MCF 10A (cell line): ENCODE results near the gene CYP1B1. TPM values are rescaled to one million over a fixed set of nuclear protein-coding genes. Genes with fewer than 3 reads are reported as not detected.

ENCODE experiments used
- BruUV-seq: library from RNA; stranded (reverse); fragments of 400-500 nt; replicated peaks from 2 replicates; lab custom pipeline; 2021; lab: Mats Ljungman, UMichigan
- CTCF ChIA-PET: fragments of 300-600 bp; sonication (Branson Sonifier 250); formaldehyde crosslinking; extraction: SDS; loops from one replicate; lab custom pipeline; 2021; ENCODE audit warnings: antibody characterized with exemption, inconsistent platforms; lab: Yijun Ruan, JAX
- POLR2A ChIA-PET: fragments of 300-600, 350-650 bp; sonication (Branson Sonifier 250); formaldehyde crosslinking; extraction: SDS; loops from one replicate; lab custom pipeline; 2020; ENCODE audit warnings: antibody characterized with exemption, inconsistent platforms; lab: Yijun Ruan, JAX
- DNase-seq: peaks from one replicate; pipeline ENCODE4 v3.0.0-alpha.2; 2018; ENCODE audit not compliant: unreplicated experiment
- H3K27ac Mint-ChIP-seq: one replicate; pipeline ENCODE4 v1.8.0; 2022; ENCODE audit warnings: mild to moderate bottlenecking, low read depth, mixed read lengths; ENCODE audit not compliant: unreplicated experiment
- H3K27me3 Mint-ChIP-seq: one replicate; pipeline ENCODE4 v1.8.0; 2022; ENCODE audit warnings: mixed read lengths; ENCODE audit not compliant: insufficient read depth, unreplicated experiment
- H3K36me3 Mint-ChIP-seq: one replicate; pipeline ENCODE4 v1.8.0; 2022; ENCODE audit warnings: mild to moderate bottlenecking, moderate library complexity, mixed read lengths; ENCODE audit not compliant: insufficient read depth, unreplicated experiment
- H3K4me1 Mint-ChIP-seq: one replicate; pipeline ENCODE4 v1.8.0; 2022; ENCODE audit warnings: mixed read lengths; ENCODE audit not compliant: insufficient read depth, unreplicated experiment
- H3K4me3 Mint-ChIP-seq: one replicate; pipeline ENCODE4 v1.8.0; 2022; ENCODE audit warnings: mild to moderate bottlenecking, moderate library complexity, mixed read lengths; ENCODE audit not compliant: unreplicated experiment
- H3K9me3 Mint-ChIP-seq: one replicate; pipeline ENCODE4 v1.8.0; 2022; ENCODE audit warnings: mixed read lengths; ENCODE audit not compliant: unreplicated experiment
- CTCF ChIP-seq: fragments of 200-600 bp; IDR thresholded peaks from one replicate; pipeline ENCODE4 v1.8.0; 2022; ENCODE audit warnings: antibody characterized with exemption, mild to moderate bottlenecking; ENCODE audit not compliant: unreplicated experiment
- intact Hi-C: fragments of 100-400 bp; cut with micrococcal nuclease; formaldehyde crosslinking; loops from 2 replicates; pipeline ENCODE4 v1.14.1; 2022
- total RNA-seq: library from RNA; stranded (reverse); gene quantifications from 2 replicates; pipeline ENCODE4 v1.2.3, GENCODE V29; 2022

CYP1B1 gene
- total RNA-seq, 1 experiment from 2014 or later: 37.2 TPM

GRCh38 chr2:38064801-38065501 is 11.0 kb downstream of the CYP1B1 start:
- no peak overlapping the region for H3K27ac Mint-ChIP-seq

GRCh38 chr2:38060236-38061018 is 15.5 kb downstream of the CYP1B1 start:
- BruUV-seq: no TSS peak
- Mint-ChIP-seq H3K36me3 (no peaks in the 10 kb centered on the region), H3K4me1 (peaks cover 19% of the 10 kb centered on the region), H3K9me3 (no peaks in the 10 kb centered on the region), H3K27me3 (no peaks in the 10 kb centered on the region), H3K4me3 (no peak overlapping the region), H3K27ac (no peak overlapping the region)
- intact Hi-C loops: no loop called here
- POLR2A ChIA-PET: interaction anchor here (1.0 kb wide), 1 partner anchor 14 kb away, joined by 6 read pairs; no protein-coding TSS in a partner anchor
- no peak for DNase-seq
- no peak for TF ChIP-seq CTCF
- CTCF ChIA-PET: interaction anchor here (0.6 to 1.2 kb wide), 4 partner anchors 16 to 664 kb away, joined by 3 to 4 read pairs (median 3); partner anchors contain the start of gene CYP1B1

More at GRCh38 chr2:38064801-38065501, 11.0 kb downstream of the CYP1B1 start:
- POLR2A ChIA-PET: interaction anchor here (1.1 kb wide), 1 partner anchor 54 kb away, joined by 3 read pairs; no protein-coding TSS in a partner anchor
- intact Hi-C loops: no loop called here
- Mint-ChIP-seq H3K4me3 (no peak overlapping the region), H3K27me3 (no peaks in the 10 kb centered on the region), H3K36me3 (peaks cover under 1% of the 10 kb centered on the region), H3K9me3 (no peaks in the 10 kb centered on the region), H3K4me1 (peaks cover 5% of the 10 kb centered on the region)
- no peak for TF ChIP-seq CTCF
- peak; percentile 56 for DNase-seq
- CTCF ChIA-PET: interaction anchor here (0.6 to 1.0 kb wide), 2 partner anchors 12 kb away, joined by 3 read pairs; no protein-coding TSS in a partner anchor
- BruUV-seq: no TSS peak

GRCh38 chr2:38057651-38058410 is 18.1 kb downstream of the CYP1B1 start:
- CTCF ChIA-PET: interaction anchor here (0.8 to 1.7 kb wide), 2 partner anchors 118 to 217 kb away, joined by 3 to 4 read pairs; no protein-coding TSS in a partner anchor
- TF ChIP-seq CTCF: no peak
- intact Hi-C loops: no loop called here
- POLR2A ChIA-PET: interaction anchor here (0.7 to 1.3 kb wide), 3 partner anchors 19 to 45 kb away, joined by 3 to 6 read pairs (median 3); no protein-coding TSS in a partner anchor
- Mint-ChIP-seq H3K4me1 (peaks cover 19% of the 10 kb centered on the region), H3K4me3 (no peak overlapping the region), H3K27me3 (no peaks in the 10 kb centered on the region), H3K9me3 (no peaks in the 10 kb centered on the region), H3K36me3 (no peaks in the 10 kb centered on the region), H3K27ac (peak overlapping the region; percentile 91)
- peak; percentile 61 for DNase-seq
- no TSS peak for BruUV-seq
